HCT116 (cell line): ENCODE results near the gene RNF126. TPM values are rescaled to one million over a fixed set of nuclear protein-coding genes. Genes with fewer than 3 reads are reported as not detected.
A peak's percentile ranks its signal among the peaks of the same experiment; 100 is the strongest.

ENCODE experiments used
- ATAC-seq: fragments of 200-7000 bp; cut with Tn5 transposase; 2 replicates; pipeline ENCODE4 v1.9.1; 2020; ENCODE audit warnings: mild to moderate bottlenecking, moderate library complexity
- BruUV-seq: library from RNA; stranded (reverse); fragments of 400-500 nt; replicated peaks from 2 replicates; lab custom pipeline; 2021; lab: Mats Ljungman, UMichigan
- CTCF ChIA-PET: fragments of 300-600 bp; sonication (Branson Sonifier 250); formaldehyde crosslinking; loops from one replicate; lab custom pipeline; 2021; ENCODE audit warnings: antibody characterized with exemption; lab: Charles Lee
- POLR2A ChIA-PET: fragments of 300-600, 350-600 bp; sonication (Branson Sonifier 250); formaldehyde crosslinking; loops from one replicate; lab custom pipeline; 2021; ENCODE audit warnings: antibody characterized with exemption; lab: Charles Lee
- RAD21 ChIA-PET, 2 experiments: fragments of 300-600 bp; sonication (Branson Sonifier 250); formaldehyde crosslinking; loops; one replicate each; lab custom pipeline; 2023; ENCODE audit warnings: low total read pairs in 2 of 2; ENCODE audit not compliant: uncharacterized antibody in 2 of 2, unreplicated experiment in 2 of 2, low non-redundant PET in 1 of 2; lab: Charles Lee
- DNase-seq: peaks from one replicate; pipeline ENCODE4 v3.0.0-alpha.2; 2010; ENCODE audit warnings: low read depth, low spot score
- H2AFZ ChIP-seq: fragments of 200-600 bp; shearing (Covaris generic), sonication (generic); 2 replicates; pipeline ENCODE4 v1.6.1; 2017; ENCODE audit warnings: low read depth, mixed run types, mixed read lengths, antibody characterized with exemption, low read length; ENCODE audit not compliant: poor library complexity, severe bottlenecking
- H3K27ac ChIP-seq: 2 replicates; pipeline ENCODE4 v1.5.1; 2012; ENCODE audit warnings: low read depth, low read length
- H3K27me3 ChIP-seq: fragments of 200-600 bp; sonication (generic); 2 replicates; pipeline ENCODE4 v1.6.1; 2016; ENCODE audit warnings: mixed run types, low read length, mixed read lengths; ENCODE audit not compliant: insufficient read depth
- H3K36me3 ChIP-seq, 2 experiments: fragments of 200-500 bp in 1 of 2; fragments of 200-600 bp in 1 of 2; sonication (Bioruptor generic) in 1 of 2; sonication (generic) in 1 of 2; 2 replicates each; pipeline versions ENCODE4 v1.5.1 to v1.6.1; 2014 to 2016; ENCODE audit warnings: low read length in 2 of 2, inconsistent platforms in 1 of 2, mixed read lengths in 1 of 2, mixed run types in 1 of 2; ENCODE audit not compliant: insufficient read depth in 2 of 2, control insufficient read depth in 1 of 2
- H3K4me1 ChIP-seq, 2 experiments: fragments of 200-600 bp in 1 of 2; sonication (generic) in 1 of 2; 2 replicates each; pipeline versions ENCODE4 v1.5.1 to v1.6.1; 2012 to 2017; ENCODE audit warnings: low read length in 2 of 2, inconsistent platforms in 1 of 2, mild to moderate bottlenecking in 1 of 2, mixed read lengths in 1 of 2, mixed run types in 1 of 2, moderate library complexity in 1 of 2; ENCODE audit not compliant: insufficient read depth in 2 of 2, control insufficient read depth in 1 of 2
- H3K4me2 ChIP-seq: fragments of 200-600 bp; sonication (generic); 2 replicates; pipeline ENCODE4 v1.6.1; 2017; ENCODE audit warnings: mixed run types, low read length, mixed read lengths
- H3K4me3 ChIP-seq, 2 experiments: fragments of 200-600 bp in 1 of 2; sonication (generic) in 1 of 2; replicated peaks in 1 of 2; 2 replicates each; pipeline ENCODE4 v1.5.1; 2011 to 2016; ENCODE audit warnings: low read length in 2 of 2, control low read depth in 1 of 2, low read depth in 1 of 2, mild to moderate bottlenecking in 1 of 2, mixed read lengths in 1 of 2, mixed run types in 1 of 2
- H3K79me2 ChIP-seq: fragments of 200-600 bp; sonication (generic); 2 replicates; pipeline ENCODE4 v1.6.1; 2017; ENCODE audit warnings: mild to moderate bottlenecking, mixed run types, low read length, moderate library complexity, mixed read lengths; ENCODE audit not compliant: insufficient read depth
- H3K9ac ChIP-seq: fragments of 200-600 bp; sonication (generic); 2 replicates; pipeline ENCODE4 v1.6.1; 2016; ENCODE audit warnings: low read length, mixed read lengths
- H3K9me2 ChIP-seq: fragments of 200-600 bp; sonication (generic), shearing (Covaris generic); 2 replicates; pipeline ENCODE4 v1.6.1; 2017; ENCODE audit warnings: mixed run types, mild to moderate bottlenecking, moderate library complexity; ENCODE audit not compliant: insufficient read depth
- H3K9me3 ChIP-seq, 2 experiments: fragments of 200-500 bp in 1 of 2; fragments of 200-600 bp in 1 of 2; sonication (Bioruptor generic) in 1 of 2; sonication (generic) in 1 of 2; 2 replicates each; pipeline ENCODE4 v1.6.1; 2014 to 2017; ENCODE audit warnings: low read length in 2 of 2, mixed read lengths in 2 of 2, inconsistent platforms in 1 of 2, low read depth in 1 of 2, mild to moderate bottlenecking in 1 of 2, mixed run types in 1 of 2, moderate library complexity in 1 of 2; ENCODE audit not compliant: control insufficient read depth in 1 of 2, insufficient read depth in 1 of 2
- H4K20me1 ChIP-seq: fragments of 200-600 bp; sonication (generic), shearing (Covaris generic); 2 replicates; pipeline ENCODE4 v1.6.1; 2017; ENCODE audit warnings: mixed run types, mild to moderate bottlenecking, moderate library complexity; ENCODE audit not compliant: insufficient read depth
- SRF ChIP-seq: IDR thresholded peaks from 2 replicates; pipeline ENCODE4 v1.6.1; 2012; ENCODE audit warnings: low read depth
- TCF7L2 ChIP-seq: IDR thresholded peaks from 2 replicates; pipeline ENCODE4 v1.7.0; 2011; ENCODE audit warnings: borderline replicate concordance, inconsistent platforms; ENCODE audit not compliant: insufficient read depth, insufficient read length; ENCODE audit errors: extremely low read depth
- ZFX ChIP-seq: fragments of 450-650 bp; IDR thresholded peaks from 2 replicates; pipeline ENCODE4 v1.6.1; 2017
- intact Hi-C: fragments of 100-400 bp; cut with micrococcal nuclease; formaldehyde crosslinking; loops from 2 replicates; pipeline ENCODE4 v1.10.0; 2022
- total RNA-seq: library from RNA; stranded (reverse); gene quantifications from one replicate; pipeline ENCODE4 v1.2.1, GENCODE V29; 2021; ENCODE audit not compliant: unreplicated experiment
- TF ChIP-seq, protein P1 (sequence below): IDR thresholded peaks from 2 replicates; pipeline ENCODE4 v1.6.1; 2012; ENCODE audit warnings: low read depth

RNF126 gene
- total RNA-seq, 1 experiment from 2014 or later, result 93.8 TPM

DNA sequence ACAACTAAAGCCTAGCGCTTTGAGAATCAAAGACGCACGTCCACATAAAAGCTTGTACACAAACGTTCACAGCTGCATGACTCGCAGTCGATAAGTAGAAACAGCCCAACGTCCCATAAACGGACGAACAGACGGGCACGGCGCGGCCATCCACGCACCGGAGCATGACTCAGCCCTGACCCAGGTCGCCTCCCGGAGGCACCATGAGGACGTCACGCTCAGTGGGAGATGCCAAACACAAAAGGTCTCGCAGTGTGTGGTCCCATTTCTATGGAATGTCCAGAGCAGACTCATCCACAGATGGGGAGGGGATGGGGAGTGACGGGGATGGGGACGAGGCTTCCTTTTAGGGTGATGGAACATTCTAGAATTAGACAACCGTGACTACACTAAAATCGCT lies 39.0 kb downstream of the RNF126 start:
- peak; percentile 73 for ATAC-seq
- H3K4me1 ChIP-seq, result peaks cover 4 to 21% of the 10 kb centered on the region in 2 experiments; a peak in 3 of 4 replicates
- RAD21 ChIA-PET, result no interaction called here
- peaks cover 18% of the 10 kb centered on the region for H3K79me2 ChIP-seq
- H3K4me2 ChIP-seq, result peak overlapping the region; percentile 50
- H4K20me1 ChIP-seq, result no peaks in the 10 kb centered on the region
- H3K27ac ChIP-seq, result peak overlapping the region; percentile 53
- BruUV-seq, result no TSS peak
- no peak overlapping the region for H3K4me3 ChIP-seq
- no peak overlapping the region for H2AFZ ChIP-seq
- peaks cover 1 to 58% of the 10 kb centered on the region in 2 experiments for H3K36me3 ChIP-seq
- intact Hi-C loops, result no loop called here
- no peak overlapping the region for H3K9ac ChIP-seq
- CTCF ChIA-PET, result no interaction called here
- no peaks in the 10 kb centered on the region for H3K9me2 ChIP-seq
- POLR2A ChIA-PET, result no interaction called here
- TF ChIP-seq SRF (no peak), TCF7L2 (no peak), ZFX (no peak)
- TF ChIP-seq, protein P1, sequence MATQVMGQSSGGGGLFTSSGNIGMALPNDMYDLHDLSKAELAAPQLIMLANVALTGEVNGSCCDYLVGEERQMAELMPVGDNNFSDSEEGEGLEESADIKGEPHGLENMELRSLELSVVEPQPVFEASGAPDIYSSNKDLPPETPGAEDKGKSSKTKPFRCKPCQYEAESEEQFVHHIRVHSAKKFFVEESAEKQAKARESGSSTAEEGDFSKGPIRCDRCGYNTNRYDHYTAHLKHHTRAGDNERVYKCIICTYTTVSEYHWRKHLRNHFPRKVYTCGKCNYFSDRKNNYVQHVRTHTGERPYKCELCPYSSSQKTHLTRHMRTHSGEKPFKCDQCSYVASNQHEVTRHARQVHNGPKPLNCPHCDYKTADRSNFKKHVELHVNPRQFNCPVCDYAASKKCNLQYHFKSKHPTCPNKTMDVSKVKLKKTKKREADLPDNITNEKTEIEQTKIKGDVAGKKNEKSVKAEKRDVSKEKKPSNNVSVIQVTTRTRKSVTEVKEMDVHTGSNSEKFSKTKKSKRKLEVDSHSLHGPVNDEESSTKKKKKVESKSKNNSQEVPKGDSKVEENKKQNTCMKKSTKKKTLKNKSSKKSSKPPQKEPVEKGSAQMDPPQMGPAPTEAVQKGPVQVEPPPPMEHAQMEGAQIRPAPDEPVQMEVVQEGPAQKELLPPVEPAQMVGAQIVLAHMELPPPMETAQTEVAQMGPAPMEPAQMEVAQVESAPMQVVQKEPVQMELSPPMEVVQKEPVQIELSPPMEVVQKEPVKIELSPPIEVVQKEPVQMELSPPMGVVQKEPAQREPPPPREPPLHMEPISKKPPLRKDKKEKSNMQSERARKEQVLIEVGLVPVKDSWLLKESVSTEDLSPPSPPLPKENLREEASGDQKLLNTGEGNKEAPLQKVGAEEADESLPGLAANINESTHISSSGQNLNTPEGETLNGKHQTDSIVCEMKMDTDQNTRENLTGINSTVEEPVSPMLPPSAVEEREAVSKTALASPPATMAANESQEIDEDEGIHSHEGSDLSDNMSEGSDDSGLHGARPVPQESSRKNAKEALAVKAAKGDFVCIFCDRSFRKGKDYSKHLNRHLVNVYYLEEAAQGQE, result no peak
- no peaks in the 10 kb centered on the region for H3K9me3 ChIP-seq
- no peaks in the 10 kb centered on the region for H3K27me3 ChIP-seq
- DNase-seq, result no peak
